Measurements from ENCODE around the gene MASP1. TPM values are rescaled to one million over a fixed set of nuclear protein-coding genes. Genes with fewer than 3 reads are reported as not detected.

MASP1 gene
- total and polyA plus RNA-seq, 8 donors: 0.06 to 1.3 (median 0.35) TPM

GRCh38 chr3:187274315-187274976, 17.1 kb downstream of the MASP1 start:
- Histone ChIP-seq H3K27me3 (no peaks in the 10 kb centered on the region), H3K4me1 (no peaks in the 10 kb centered on the region), H3K9me3 (no peaks in the 10 kb centered on the region), H3K27ac (no peak overlapping the region), H3K4me3 (no peak overlapping the region), H3K36me3 (no peaks in the 10 kb centered on the region)
- WGBS, 2 donors: 73 to 80% methylated on average over 6 of the region's 6 CpGs
- intact Hi-C loops (cut with DNase I): no loop called here
- DNase-seq: no peak
- no peak for FAIRE-seq
- TF ChIP-seq CTCF (IDR thresholded peaks at IDR 0.05): no peak
- no peak for ATAC-seq

DNA sequence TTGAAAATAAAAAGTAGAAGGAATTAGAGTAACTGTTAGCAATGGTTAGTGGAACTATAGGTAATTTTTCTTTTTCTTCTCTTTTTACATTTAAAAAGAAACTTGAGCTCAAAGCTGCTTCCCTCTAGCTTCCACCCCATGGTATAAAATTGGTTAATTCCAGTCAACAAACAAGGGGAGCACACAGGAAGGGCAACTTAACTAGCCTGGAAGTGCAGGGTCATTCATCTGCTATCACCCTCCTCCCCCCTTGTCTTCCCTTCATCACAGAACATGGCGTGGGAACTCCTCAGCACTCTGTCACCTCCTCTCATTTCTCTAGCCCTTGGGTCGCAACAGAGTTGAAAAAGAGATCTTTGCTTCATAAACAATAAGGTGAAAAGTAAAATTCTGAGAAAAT, 20.0 kb downstream of the MASP1 start:
- no peak for FAIRE-seq

GRCh38 chr3:187269486-187269885, 22.1 kb downstream of the MASP1 start:
- Histone ChIP-seq H3K9me3 (no peaks in the 10 kb centered on the region), H3K27ac (no peak overlapping the region), H3K4me3 (no peak overlapping the region), H3K36me3 (no peaks in the 10 kb centered on the region), H3K27me3 (no peaks in the 10 kb centered on the region), H3K4me1 (peaks cover 0 to 8% (median 6%) of the 10 kb centered on the region in 3 donors)
- DNase-seq (no peak), FAIRE-seq (no peak), ATAC-seq (no peak)
- intact Hi-C loops (cut with DNase I): no loop called here
- no peak for TF ChIP-seq CTCF (IDR thresholded peaks at IDR 0.05)

More for the DNA sequence above, 20.0 kb downstream of the MASP1 start:
- no peaks in the 10 kb centered on the region for H3K36me3 ChIP-seq
- no peak overlapping the region for H3K27ac ChIP-seq
- DNase-seq (no peak), ATAC-seq (no peak)
- 61 to 75% methylated on average over 2 of the region's 2 CpGs for WGBS, 2 donors
- no peaks in the 10 kb centered on the region for H3K27me3 ChIP-seq
- no peak overlapping the region for H3K4me3 ChIP-seq
- no peaks in the 10 kb centered on the region for H3K9me3 ChIP-seq
- intact Hi-C loops (cut with DNase I): no loop called here
- H3K4me1 ChIP-seq: no peaks in the 10 kb centered on the region
- no peak for TF ChIP-seq CTCF (IDR thresholded peaks at IDR 0.05)

DNA sequence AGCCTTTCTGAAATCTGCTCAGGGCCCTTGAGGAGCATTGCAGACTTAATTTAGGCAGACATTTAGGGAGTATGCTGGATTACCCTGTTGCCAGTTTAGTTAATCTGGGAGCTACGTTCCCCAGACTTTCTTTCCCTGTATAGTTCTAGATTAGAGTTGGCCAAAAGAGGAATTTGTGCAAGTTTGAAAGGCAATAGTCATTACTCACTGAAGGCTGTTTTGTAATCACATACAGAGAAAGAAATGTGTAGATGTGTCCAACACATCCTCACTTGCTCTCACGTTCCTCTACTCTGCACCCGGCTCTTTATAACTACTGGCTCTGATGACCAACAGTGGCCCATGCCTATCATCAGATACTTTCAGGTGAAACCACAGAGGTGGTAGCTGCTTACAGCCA, 24.2 kb downstream of the MASP1 start:
- no peak for TF ChIP-seq CTCF (IDR thresholded peaks at IDR 0.05)
- ATAC-seq: no peak
- Histone ChIP-seq H3K4me1 (peaks cover 9 to 25% (median 16%) of the 10 kb centered on the region in 3 donors), H3K36me3 (no peaks in the 10 kb centered on the region), H3K27ac (no peak overlapping the region), H3K27me3 (no peaks in the 10 kb centered on the region), H3K9me3 (no peaks in the 10 kb centered on the region), H3K4me3 (no peak overlapping the region)
- intact Hi-C loops (cut with DNase I): no loop called here
- no peak for DNase-seq
- WGBS, 2 donors: 92 to 93% methylated on average over 3 of the region's 3 CpGs
- FAIRE-seq: no peak

GRCh38 chr3:187266691-187267090, 24.8 kb downstream of the MASP1 start:
- DNase-seq: no peak
- no peak overlapping the region for H3K27ac ChIP-seq
- 94 to 96% methylated on average over 1 of the region's 1 CpG for WGBS, 2 donors
- H3K36me3 ChIP-seq: no peaks in the 10 kb centered on the region
- H3K4me1 ChIP-seq: peaks cover 9 to 25% (median 16%) of the 10 kb centered on the region in 3 donors
- ATAC-seq: no peak
- no peaks in the 10 kb centered on the region for H3K9me3 ChIP-seq
- TF ChIP-seq CTCF (IDR thresholded peaks at IDR 0.05): no peak
- no peak overlapping the region for H3K4me3 ChIP-seq
- no peaks in the 10 kb centered on the region for H3K27me3 ChIP-seq
- intact Hi-C loops (cut with DNase I): no loop called here
- no peak for FAIRE-seq

Data from pancreas (tissue), 10 donors.